ENCODE data around the gene PDPK1. TPM values are rescaled to one million over a fixed set of nuclear protein-coding genes. Genes with fewer than 3 reads are reported as not detected.

PDPK1 gene
- total RNA-seq, 1 experiment from 2014 or later, result 69.8 TPM

- ChIA-PET POLR2A (no interaction called here), CTCF (no interaction called here)
- no peaks in the 10 kb centered on the region for H3K27me3 ChIP-seq (replicated peaks; ENCODE audit: control insufficient read depth, insufficient read depth, low read length)
- no peaks in the 10 kb centered on the region for H3K4me1 Mint-ChIP-seq (ENCODE audit: low read depth, unreplicated experiment)
- H3K9me3 ChIP-seq, result no peaks in the 10 kb centered on the region
- H3K27me3 Mint-ChIP-seq (ENCODE audit: insufficient read depth, unreplicated experiment), result no peaks in the 10 kb centered on the region
- no peak for DNase-seq
- peaks cover 32% of the 10 kb centered on the region for H3K36me3 Mint-ChIP-seq (ENCODE audit: insufficient read depth, unreplicated experiment)
- H3K36me3 ChIP-seq (ENCODE audit: control insufficient read depth, insufficient read depth, low read length), result peaks cover 2% of the 10 kb centered on the region
- no peak overlapping the region for H3K27ac Mint-ChIP-seq (ENCODE audit: unreplicated experiment)
- TF ChIP-seq CTCF (IDR thresholded peaks at IDR 0.05; ENCODE audit: insufficient read depth in 1 of 2, low read depth in 1 of 2, low read length in 1 of 2, severe bottlenecking in 1 of 2, unreplicated experiment in 1 of 2), result no peak
- intact Hi-C loops (cut with micrococcal nuclease; ENCODE audit: unreplicated experiment), result no loop called here
- H3K4me3 ChIP-seq (ENCODE audit: low read depth, low read length), result no peak overlapping the region
- no peaks in the 10 kb centered on the region for H3K9me3 Mint-ChIP-seq (ENCODE audit: unreplicated experiment)
- BruUV-seq (replicated peaks), result no TSS peak
- H3K4me3 Mint-ChIP-seq (ENCODE audit: unreplicated experiment), result no peak overlapping the region
- no peaks in the 10 kb centered on the region for H3K4me1 ChIP-seq
These were observed 57.8 kb downstream of the PDPK1 start for GRCh38 chr16:2595393-2596205.

- POLR2A ChIA-PET, result no interaction called here
- TF ChIP-seq CTCF (IDR thresholded peaks at IDR 0.05; ENCODE audit: insufficient read depth in 1 of 2, low read depth in 1 of 2, low read length in 1 of 2, severe bottlenecking in 1 of 2, unreplicated experiment in 1 of 2), result no peak
- no peak for DNase-seq
- Mint-ChIP-seq H3K4me3 (ENCODE audit: unreplicated experiment) (no peak overlapping the region), H3K9me3 (ENCODE audit: unreplicated experiment) (no peaks in the 10 kb centered on the region), H3K27ac (ENCODE audit: unreplicated experiment) (no peak overlapping the region), H3K27me3 (ENCODE audit: insufficient read depth, unreplicated experiment) (no peaks in the 10 kb centered on the region), H3K4me1 (ENCODE audit: low read depth, unreplicated experiment) (no peaks in the 10 kb centered on the region), H3K36me3 (ENCODE audit: insufficient read depth, unreplicated experiment) (peaks cover 34% of the 10 kb centered on the region)
- no peaks in the 10 kb centered on the region for H3K9me3 ChIP-seq
- BruUV-seq (replicated peaks), result no TSS peak
- H3K4me3 ChIP-seq (ENCODE audit: low read depth, low read length), result no peak overlapping the region
- H3K4me1 ChIP-seq, result no peaks in the 10 kb centered on the region
- CTCF ChIA-PET, result no interaction called here
- intact Hi-C loops (cut with micrococcal nuclease; ENCODE audit: unreplicated experiment), result no loop called here
- H3K36me3 ChIP-seq (ENCODE audit: control insufficient read depth, insufficient read depth, low read length), result peaks cover 2% of the 10 kb centered on the region
- H3K27me3 ChIP-seq (replicated peaks; ENCODE audit: control insufficient read depth, insufficient read depth, low read length), result no peaks in the 10 kb centered on the region
These were observed 59.1 kb downstream of the PDPK1 start for GRCh38 chr16:2596747-2597559.

- H3K27me3 ChIP-seq (replicated peaks; ENCODE audit: control insufficient read depth, insufficient read depth, low read length), result no peaks in the 10 kb centered on the region
- no TSS peak for BruUV-seq (replicated peaks)
- Mint-ChIP-seq H3K4me1 (ENCODE audit: low read depth, unreplicated experiment) (no peaks in the 10 kb centered on the region), H3K9me3 (ENCODE audit: unreplicated experiment) (no peaks in the 10 kb centered on the region), H3K36me3 (ENCODE audit: insufficient read depth, unreplicated experiment) (peaks cover 38% of the 10 kb centered on the region), H3K4me3 (ENCODE audit: unreplicated experiment) (no peak overlapping the region), H3K27me3 (ENCODE audit: insufficient read depth, unreplicated experiment) (no peaks in the 10 kb centered on the region), H3K27ac (ENCODE audit: unreplicated experiment) (no peak overlapping the region)
- no peaks in the 10 kb centered on the region for H3K9me3 ChIP-seq
- H3K36me3 ChIP-seq (ENCODE audit: control insufficient read depth, insufficient read depth, low read length), result peaks cover 2% of the 10 kb centered on the region
- CTCF ChIA-PET, result no interaction called here
- intact Hi-C loops (cut with micrococcal nuclease; ENCODE audit: unreplicated experiment), result no loop called here
- no peak overlapping the region for H3K4me3 ChIP-seq (ENCODE audit: low read depth, low read length)
- no peak for DNase-seq
- no peak for TF ChIP-seq CTCF (IDR thresholded peaks at IDR 0.05; ENCODE audit: insufficient read depth in 1 of 2, low read depth in 1 of 2, low read length in 1 of 2, severe bottlenecking in 1 of 2, unreplicated experiment in 1 of 2)
- H3K4me1 ChIP-seq, result no peaks in the 10 kb centered on the region
- POLR2A ChIA-PET, result no interaction called here
These were observed 59.7 kb downstream of the PDPK1 start for GRCh38 chr16:2597560-2597902.

Data from Caco-2 (cell line).